ENCODE measurements around the gene CELA2A.

DNA sequence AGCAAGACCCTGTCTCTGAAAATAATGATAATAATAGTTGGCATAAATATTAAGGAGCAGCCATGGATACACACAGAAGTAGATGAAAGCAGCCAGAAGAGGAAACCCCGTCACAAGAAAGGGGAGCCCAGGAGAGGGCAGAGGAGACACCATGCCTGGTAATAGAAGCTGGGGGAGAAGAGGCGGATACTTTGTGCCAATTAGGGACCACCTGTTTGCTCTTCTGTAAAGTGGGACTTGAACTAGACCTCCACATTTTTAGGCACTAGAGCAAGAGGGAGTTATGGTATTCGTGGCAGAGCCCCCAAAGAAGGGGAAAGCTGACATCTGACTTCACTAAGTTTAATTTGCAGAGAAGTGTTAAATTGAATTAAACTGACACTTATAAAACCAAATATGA is 31.8 kb downstream of the CELA2A start:
- TF ChIP-seq, protein P1, sequence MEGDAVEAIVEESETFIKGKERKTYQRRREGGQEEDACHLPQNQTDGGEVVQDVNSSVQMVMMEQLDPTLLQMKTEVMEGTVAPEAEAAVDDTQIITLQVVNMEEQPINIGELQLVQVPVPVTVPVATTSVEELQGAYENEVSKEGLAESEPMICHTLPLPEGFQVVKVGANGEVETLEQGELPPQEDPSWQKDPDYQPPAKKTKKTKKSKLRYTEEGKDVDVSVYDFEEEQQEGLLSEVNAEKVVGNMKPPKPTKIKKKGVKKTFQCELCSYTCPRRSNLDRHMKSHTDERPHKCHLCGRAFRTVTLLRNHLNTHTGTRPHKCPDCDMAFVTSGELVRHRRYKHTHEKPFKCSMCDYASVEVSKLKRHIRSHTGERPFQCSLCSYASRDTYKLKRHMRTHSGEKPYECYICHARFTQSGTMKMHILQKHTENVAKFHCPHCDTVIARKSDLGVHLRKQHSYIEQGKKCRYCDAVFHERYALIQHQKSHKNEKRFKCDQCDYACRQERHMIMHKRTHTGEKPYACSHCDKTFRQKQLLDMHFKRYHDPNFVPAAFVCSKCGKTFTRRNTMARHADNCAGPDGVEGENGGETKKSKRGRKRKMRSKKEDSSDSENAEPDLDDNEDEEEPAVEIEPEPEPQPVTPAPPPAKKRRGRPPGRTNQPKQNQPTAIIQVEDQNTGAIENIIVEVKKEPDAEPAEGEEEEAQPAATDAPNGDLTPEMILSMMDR (IDR thresholded peaks at IDR 0.05): no peak
- TF ChIP-seq POLR2A (IDR thresholded peaks at IDR 0.05): no peak

All from lower leg skin (tissue), 3 donors.